ENCODE measurements around the gene DUSP8. TPM values are rescaled to one million over a fixed set of nuclear protein-coding genes. Genes with fewer than 3 reads are reported as not detected.

DUSP8 gene
- total RNA-seq, 1 donor from 2014 or later = 7.7 TPM

DNA sequence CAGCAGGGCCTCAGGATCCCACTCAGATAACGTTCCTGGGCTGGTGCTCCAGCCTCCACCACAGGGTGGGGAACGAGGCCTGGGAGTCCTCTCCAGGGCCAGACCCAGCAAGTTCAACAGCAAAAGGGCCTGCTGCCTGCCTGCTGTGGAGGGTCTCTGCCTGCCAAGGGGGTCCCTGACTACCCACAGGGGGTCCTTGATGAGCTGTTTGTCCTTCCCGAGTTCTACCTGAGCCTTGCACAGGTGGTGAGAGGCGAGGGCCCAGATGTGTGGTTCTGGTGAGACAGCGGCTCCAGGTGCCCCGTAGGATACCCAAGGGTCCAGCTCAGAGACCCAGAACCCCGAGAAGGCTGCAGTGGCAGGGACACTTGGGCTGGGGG is 4.4 kb downstream of the DUSP8 start:
- no peak overlapping the region for H3K27ac Mint-ChIP-seq (ENCODE audit: unreplicated experiment)
- peaks cover 15% of the 10 kb centered on the region for H3K4me1 Mint-ChIP-seq (ENCODE audit: unreplicated experiment)
- peaks cover 1% of the 10 kb centered on the region for H3K36me3 Mint-ChIP-seq (ENCODE audit: unreplicated experiment)
- H3K4me3 Mint-ChIP-seq (ENCODE audit: unreplicated experiment) = no peak overlapping the region
- no peaks in the 10 kb centered on the region for H3K27me3 Mint-ChIP-seq (ENCODE audit: unreplicated experiment)
- DNase-seq (ENCODE audit: extremely low spot score, unreplicated experiment) = no peak
- no peaks in the 10 kb centered on the region for H3K9me3 Mint-ChIP-seq (ENCODE audit: unreplicated experiment)
- TF ChIP-seq, protein P1, sequence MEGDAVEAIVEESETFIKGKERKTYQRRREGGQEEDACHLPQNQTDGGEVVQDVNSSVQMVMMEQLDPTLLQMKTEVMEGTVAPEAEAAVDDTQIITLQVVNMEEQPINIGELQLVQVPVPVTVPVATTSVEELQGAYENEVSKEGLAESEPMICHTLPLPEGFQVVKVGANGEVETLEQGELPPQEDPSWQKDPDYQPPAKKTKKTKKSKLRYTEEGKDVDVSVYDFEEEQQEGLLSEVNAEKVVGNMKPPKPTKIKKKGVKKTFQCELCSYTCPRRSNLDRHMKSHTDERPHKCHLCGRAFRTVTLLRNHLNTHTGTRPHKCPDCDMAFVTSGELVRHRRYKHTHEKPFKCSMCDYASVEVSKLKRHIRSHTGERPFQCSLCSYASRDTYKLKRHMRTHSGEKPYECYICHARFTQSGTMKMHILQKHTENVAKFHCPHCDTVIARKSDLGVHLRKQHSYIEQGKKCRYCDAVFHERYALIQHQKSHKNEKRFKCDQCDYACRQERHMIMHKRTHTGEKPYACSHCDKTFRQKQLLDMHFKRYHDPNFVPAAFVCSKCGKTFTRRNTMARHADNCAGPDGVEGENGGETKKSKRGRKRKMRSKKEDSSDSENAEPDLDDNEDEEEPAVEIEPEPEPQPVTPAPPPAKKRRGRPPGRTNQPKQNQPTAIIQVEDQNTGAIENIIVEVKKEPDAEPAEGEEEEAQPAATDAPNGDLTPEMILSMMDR (IDR thresholded peaks at IDR 0.05) = no peak

DNA sequence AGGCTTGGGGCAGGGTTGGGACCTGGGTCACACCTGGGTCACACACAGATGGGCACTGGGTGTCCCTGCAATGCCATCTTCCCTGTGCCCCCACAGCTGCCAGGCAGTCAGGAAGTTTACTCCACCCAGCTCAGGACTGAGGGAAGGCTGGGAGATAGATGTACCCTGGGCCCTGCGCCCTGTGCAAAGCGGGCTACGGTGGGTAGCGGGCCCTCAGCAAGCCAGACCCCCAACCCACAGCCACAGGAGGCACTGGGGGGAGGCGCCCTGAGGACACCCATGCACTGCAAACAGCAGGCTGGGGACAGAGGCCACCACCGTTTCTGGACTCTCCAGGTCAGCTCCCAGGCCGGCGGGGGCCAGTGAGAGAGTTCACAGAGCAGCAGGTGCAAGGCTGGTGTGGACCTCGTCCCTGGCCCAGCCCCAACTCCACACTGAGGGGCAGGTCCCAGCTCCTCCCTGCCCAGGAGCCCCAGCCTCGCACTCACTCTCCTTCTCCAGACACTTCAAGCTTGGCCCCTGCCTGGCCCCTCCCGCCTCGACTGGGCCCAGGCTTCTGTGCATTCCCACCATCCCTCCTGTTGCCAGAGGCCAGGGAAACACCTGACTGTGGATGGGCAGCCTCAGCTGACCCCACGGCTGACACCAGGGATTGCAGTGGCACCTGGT is 4.9 kb downstream of the DUSP8 start:
- TF ChIP-seq, protein P1 (IDR thresholded peaks at IDR 0.05) = no peak

DNA sequence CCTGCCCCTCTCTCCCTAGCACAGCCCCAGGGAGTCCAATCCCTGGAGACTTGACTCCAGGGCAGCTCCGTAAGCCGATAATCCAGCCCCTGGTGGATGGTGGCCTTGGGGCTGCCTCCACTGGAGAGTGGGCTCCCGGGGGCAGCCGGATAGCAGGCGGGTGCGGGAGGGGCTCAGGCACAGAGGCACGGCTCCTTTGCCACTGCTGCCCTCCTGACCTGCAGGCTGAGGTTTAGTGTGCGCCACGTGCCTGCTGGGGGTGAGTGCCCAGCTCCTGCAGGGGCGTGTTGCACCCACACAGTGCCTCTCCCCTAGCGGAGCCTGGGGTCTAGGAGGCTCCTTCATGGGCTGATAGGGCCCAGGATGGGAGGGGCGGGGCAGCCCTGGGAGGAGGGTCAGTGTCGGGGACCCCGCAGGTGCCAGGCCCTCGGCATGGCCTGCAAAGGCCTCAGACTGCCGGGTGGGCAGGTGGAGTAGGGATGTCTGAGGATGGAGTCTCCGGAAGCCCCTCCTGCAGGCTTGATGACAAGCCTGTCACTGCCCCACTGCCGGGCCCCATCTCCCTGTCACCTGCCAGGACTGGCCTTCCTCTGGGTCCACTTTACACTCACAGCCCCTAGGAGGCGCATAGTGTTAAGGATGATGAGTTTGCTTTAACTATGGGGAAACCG is 5.6 kb downstream of the DUSP8 start:
- H3K4me1 Mint-ChIP-seq (ENCODE audit: unreplicated experiment) = peaks cover 15% of the 10 kb centered on the region
- no peak for DNase-seq (ENCODE audit: extremely low spot score, unreplicated experiment)
- no peak overlapping the region for H3K4me3 Mint-ChIP-seq (ENCODE audit: unreplicated experiment)
- H3K36me3 Mint-ChIP-seq (ENCODE audit: unreplicated experiment) = peaks cover 4% of the 10 kb centered on the region
- H3K27ac Mint-ChIP-seq (ENCODE audit: unreplicated experiment) = no peak overlapping the region
- TF ChIP-seq, protein P1 (IDR thresholded peaks at IDR 0.05) = no peak
- no peaks in the 10 kb centered on the region for H3K27me3 Mint-ChIP-seq (ENCODE audit: unreplicated experiment)
- H3K9me3 Mint-ChIP-seq (ENCODE audit: unreplicated experiment) = no peaks in the 10 kb centered on the region

More for the DNA sequence above, 4.9 kb downstream of the DUSP8 start:
- Mint-ChIP-seq H3K4me1 (ENCODE audit: unreplicated experiment) (peaks cover 15% of the 10 kb centered on the region), H3K36me3 (ENCODE audit: unreplicated experiment) (peaks cover 1% of the 10 kb centered on the region), H3K9me3 (ENCODE audit: unreplicated experiment) (no peaks in the 10 kb centered on the region), H3K27me3 (ENCODE audit: unreplicated experiment) (no peaks in the 10 kb centered on the region), H3K4me3 (ENCODE audit: unreplicated experiment) (no peak overlapping the region), H3K27ac (ENCODE audit: unreplicated experiment) (no peak overlapping the region)
- no peak for DNase-seq (ENCODE audit: extremely low spot score, unreplicated experiment)

DNA sequence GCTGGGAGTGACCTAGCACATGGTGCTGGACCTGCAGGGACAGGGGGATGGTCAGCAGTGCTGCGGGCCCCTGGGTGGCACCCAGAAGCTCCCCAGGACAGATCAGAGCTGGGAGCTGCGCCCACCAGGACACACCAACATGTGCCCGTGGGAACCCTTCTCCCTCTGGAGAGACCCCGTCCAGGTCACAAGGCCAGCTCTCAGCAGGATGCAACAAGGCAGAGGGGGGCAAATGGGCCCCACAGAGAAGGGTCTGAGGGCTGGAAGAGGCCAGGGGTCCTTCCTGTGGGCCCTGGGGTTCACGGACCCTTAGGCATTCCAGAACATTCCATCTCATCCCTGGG is 6.2 kb downstream of the DUSP8 start:
- no peak for DNase-seq (ENCODE audit: extremely low spot score, unreplicated experiment)
- Mint-ChIP-seq H3K4me3 (ENCODE audit: unreplicated experiment) (no peak overlapping the region), H3K27me3 (ENCODE audit: unreplicated experiment) (no peaks in the 10 kb centered on the region), H3K4me1 (ENCODE audit: unreplicated experiment) (peaks cover 15% of the 10 kb centered on the region), H3K27ac (ENCODE audit: unreplicated experiment) (no peak overlapping the region), H3K36me3 (ENCODE audit: unreplicated experiment) (peaks cover 4% of the 10 kb centered on the region), H3K9me3 (ENCODE audit: unreplicated experiment) (no peaks in the 10 kb centered on the region)
- TF ChIP-seq, protein P1 (IDR thresholded peaks at IDR 0.05) = no peak

DNA sequence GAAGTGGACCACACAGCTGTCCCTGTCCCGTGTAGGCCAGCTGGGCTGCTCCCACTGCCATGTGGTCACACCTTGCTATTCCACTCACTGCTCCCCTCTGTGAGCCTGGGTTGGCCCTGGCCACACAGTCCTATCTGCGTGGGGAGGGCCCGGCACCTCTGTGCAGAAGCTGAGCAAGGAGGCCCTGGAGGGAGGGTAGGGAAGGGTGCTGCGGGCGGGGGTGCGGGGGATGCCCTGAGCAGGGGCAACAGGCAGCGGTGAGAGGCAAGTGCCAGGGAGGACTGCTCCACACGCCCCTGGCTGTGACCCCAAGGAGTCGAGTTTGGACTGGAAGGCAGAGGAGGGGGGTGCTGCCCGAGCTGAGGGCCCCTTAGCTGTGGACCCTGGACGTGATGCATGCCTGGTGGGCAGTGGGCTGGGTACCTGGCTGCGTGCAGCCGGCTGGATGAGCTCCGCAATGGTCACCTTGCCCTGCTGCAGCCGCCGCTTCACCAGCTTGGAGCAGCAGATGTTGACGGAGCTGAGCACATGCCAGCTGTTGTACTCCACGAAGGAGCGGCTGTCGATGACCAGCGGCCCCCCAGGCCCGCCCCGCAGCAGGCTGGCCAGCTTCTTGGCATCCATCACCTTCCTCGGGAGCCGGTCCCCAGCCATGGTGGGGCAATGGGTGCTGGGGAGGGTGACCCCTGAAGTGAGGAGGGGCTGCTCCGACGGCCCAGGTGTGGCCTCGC is 6.7 kb downstream of the DUSP8 start:
- DNase-seq (ENCODE audit: extremely low spot score, unreplicated experiment) = no peak
- Mint-ChIP-seq H3K4me3 (ENCODE audit: unreplicated experiment) (no peak overlapping the region), H3K9me3 (ENCODE audit: unreplicated experiment) (no peaks in the 10 kb centered on the region), H3K27ac (ENCODE audit: unreplicated experiment) (no peak overlapping the region), H3K36me3 (ENCODE audit: unreplicated experiment) (peaks cover 4% of the 10 kb centered on the region), H3K4me1 (ENCODE audit: unreplicated experiment) (peaks cover 13% of the 10 kb centered on the region), H3K27me3 (ENCODE audit: unreplicated experiment) (no peaks in the 10 kb centered on the region)
- TF ChIP-seq, protein P1 (IDR thresholded peaks at IDR 0.05) = no peak

Data from osteocyte (in vitro differentiated cells).